ENCODE data around the gene NCOA5.
"Not testable (repeated sequence)": the region's sequence is repeated elsewhere in the genome, so short reads cannot be mapped to it uniquely, and the experiment has no call there.

NCOA5 gene

DNA sequence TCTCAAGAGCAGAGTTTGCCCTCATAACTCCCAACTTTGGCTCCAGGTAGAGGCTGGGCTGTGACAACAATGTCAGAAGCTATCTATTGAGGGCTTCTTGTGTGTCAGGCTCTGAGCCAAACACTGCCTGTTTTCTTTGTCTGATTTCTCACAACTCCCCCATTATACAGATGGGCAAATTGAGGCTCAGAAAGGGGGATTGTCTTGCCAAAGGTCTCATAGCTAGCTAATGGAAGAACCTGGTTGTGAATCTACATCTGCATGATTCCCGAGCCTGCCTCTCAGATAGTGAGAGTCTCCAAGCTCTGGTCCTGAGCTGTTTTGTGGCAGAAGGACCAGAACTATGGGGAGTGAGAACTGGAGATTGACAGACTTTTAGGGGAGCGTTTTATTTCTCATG lies 29.8 kb upstream of the NCOA5 start:
- DNase-seq, result no peak

DNA sequence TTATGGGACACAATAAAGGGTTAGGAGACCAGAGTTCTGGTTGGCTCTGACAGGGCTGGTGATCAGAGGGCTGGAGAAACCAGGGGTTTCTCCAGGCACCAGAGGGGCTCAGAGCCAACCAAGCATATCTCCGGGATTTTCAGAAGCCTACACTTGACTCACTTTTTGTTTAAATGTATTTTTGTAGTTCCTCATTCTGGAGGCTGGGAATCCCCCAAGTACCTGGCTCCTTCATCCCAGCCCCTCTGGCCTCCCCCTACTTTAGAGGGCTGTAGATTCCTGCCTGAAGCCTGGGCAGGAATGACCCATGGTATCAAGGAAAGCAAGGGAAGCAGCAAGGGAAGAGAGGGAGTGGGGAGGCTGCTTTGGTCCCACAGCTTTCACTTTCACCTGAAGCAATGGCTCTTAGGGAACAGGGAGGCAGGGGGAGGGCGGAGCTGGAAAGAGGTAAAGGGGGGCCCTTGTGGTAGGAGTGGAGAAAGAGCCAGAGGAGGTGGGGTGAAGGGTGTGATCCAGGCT lies 29.3 kb upstream of the NCOA5 start:
- no peak for DNase-seq

DNA sequence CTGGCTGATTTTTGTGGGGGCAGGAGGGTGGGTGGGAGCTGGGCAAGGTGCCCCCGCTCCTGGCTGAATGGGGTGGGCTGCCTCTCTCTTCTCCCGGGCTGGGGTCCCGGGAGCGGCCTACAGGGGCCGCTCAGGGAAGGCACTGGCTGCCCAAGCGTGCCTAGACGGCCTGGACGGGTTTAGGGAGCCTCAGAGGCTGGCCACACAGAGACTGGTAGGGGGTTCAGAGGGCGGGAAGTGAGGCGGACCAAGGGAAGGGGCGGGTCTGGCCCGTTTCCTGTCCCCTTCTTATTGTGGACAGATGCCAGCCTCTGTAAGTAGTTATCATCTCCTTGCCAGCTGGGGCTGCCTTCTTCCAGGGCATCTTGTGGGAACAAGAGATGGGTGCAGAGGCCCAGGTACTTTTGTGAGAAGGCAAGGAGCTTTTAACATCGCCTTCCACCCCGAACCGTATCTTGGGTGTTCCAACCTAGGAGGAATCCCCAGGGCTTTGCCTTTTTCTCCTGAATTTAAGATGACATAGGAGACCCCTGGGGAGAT lies 28.8 kb upstream of the NCOA5 start:
- no peak for DNase-seq

DNA sequence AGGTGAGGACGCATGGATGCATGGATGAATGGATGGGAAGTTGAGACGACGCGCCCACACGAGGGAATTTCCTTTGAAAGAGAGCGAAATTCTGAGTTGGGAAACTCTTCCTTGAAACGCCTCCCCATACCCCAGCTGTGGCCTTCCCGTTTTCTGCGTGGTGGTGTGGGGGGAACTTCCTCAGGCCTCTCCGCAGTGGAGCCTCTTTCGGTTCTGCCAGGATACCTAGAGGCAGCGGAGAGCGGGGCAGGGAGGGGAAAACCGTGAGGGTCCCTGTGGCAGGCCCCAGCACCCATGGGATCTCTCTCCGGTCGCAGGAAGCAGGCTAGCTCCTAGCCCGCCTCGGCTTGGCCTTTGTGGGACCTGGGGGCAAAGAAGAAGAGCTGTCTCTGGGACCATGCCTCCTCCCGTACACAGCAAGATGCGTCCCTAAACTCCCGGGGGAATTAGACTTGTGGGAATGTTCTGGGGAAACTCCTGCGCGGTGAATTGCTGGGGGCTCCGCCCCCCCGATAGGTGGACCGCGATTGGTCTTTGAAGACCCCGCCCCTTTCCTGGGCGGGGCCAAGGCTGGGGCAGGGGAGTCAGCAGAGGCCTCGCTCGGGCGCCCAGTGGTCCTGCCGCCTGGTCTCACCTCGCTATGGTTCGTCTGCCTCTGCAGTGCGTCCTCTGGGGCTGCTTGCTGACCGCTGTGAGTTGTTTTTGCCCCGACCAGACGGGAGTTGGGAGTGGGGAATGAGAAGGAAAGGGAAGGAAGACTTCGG lies 28.1 kb upstream of the NCOA5 start, which contains the start of gene CD40:
Gene CD40, plus strand, starts transcription at position 611 of the 764 bp plus-strand sequence. Its CDS starts 30 bp downstream, at position 641.
- no peak for DNase-seq

DNA sequence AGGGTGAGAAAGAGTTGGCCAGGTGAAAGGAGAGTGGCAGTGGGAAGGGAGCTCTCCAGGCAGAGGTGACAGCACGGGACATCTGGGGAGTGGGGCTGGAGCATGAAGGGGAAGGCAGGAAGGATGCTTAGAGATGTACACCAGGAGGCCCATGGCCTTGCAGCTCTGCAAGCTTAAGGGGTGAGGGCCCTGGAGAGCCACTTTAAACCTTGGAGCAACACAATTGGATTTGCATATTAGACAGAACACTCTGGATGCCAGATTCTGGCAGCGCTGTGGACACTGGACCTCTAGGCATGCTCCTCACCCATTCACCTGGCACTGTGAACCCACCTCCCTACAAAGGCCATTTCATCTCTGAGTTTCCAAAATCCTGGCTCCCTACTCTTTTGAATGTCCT lies 24.7 kb upstream of the NCOA5 start:
- DNase-seq, result no peak

DNA sequence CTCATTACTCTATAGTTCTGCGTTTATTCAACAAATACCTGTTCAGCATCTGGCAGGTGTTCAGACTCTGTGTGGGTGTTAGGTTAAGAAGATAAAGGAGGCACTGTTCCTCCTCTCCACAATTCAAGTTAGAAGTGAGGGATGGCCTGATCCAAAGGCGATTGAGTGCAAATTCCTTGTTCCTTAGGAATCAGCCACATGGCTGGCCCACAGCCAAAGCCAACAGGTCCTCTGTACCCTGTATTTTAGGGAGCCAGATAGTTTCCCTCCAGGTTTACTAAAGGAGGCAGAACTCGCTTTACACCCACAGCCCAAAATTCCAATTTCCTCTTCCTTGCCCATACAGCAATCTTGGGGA lies 23.3 kb upstream of the NCOA5 start:
- DNase-seq, result no peak

DNA sequence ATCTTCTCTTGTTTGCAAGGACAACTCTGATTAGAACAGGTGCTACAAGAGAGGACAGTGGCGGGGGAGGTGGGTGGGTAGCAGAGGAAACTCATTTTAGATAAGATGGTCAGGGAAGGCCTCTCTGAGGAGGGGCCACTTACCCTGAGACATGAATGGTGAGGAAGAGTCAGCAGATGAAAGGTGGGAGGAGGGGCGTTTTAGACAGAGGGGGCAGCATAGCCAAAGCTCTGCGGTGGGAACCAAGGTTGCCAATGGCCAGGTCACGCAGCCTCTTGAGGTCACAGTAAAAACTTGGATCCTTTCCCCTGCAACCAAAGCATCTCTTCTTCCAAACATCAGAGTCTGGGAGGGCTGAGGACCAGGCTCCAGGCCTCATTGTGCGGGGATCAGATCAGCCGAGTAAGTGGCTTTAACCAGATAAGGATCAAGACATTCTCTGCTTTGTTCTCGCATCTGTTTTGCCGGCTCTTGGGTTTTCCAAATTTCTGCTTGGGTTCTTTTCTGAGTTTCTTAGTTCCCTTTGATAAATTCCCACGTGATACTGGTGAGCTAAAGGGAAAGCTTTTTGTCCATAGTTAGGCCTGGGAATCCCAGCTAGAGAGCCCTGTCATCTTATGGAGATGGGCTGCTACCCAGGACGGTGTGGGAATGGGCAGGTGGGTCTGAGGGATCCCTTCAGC lies 22.8 kb upstream of the NCOA5 start:
- DNase-seq, result no peak

DNA sequence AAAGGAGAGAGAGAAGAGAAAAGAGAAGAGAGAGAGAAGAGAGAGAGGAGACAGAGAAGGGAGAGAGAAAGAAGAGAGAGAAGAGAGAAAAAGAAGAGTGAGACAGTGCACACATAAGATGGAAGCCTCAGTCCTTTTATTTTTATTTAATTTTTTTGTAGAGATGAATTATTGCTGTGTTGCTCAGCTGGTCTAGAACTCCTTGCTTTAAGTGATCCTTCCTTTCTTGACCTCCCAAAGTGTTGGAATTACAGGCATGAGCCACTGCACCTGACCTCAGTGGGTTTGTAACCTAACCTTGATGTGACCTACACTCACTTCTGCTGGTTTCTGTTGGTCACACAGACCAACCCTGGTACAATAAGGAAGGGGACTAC lies 22.1 kb upstream of the NCOA5 start:
- no peak for DNase-seq

DNA sequence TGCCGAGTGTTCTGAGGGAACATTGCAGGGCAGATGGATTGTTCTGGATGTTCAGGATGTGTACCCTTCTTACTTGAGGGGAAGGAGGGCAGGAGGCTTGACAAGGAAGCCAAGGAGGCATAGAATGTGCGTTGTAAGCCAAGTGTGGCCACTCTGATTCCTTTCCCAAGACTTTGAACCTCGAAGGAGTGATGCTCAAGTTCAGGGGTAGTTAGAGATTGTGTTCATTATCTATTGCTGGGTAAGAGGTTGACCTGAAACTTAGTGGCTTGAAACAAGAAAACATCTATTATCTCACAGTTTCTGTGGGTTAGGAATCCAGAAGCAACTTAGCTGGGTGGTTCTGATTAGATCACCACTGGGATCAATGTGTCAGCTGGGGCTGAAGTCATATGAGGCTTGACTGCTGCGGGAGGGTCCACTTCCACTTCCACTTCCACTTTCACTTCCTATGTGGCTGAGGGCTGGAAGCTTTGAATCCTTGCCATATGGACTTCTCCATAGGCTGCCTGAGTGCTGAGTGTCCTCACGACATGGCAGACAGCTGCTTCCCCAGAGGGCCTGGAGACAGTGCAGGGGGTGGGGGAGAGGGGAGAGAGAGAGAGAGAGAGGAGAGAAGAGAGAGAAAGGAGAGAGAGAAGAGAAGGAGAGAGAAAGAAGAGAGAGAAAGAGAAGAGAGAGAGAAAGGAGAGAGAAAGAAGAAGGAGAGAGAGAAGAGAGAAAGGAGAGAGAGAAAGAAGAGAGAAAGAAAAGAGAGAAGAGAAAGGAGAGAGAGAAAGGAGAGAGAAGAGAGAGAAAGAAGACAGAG lies 21.5 kb upstream of the NCOA5 start:
- no peak for DNase-seq

DNA sequence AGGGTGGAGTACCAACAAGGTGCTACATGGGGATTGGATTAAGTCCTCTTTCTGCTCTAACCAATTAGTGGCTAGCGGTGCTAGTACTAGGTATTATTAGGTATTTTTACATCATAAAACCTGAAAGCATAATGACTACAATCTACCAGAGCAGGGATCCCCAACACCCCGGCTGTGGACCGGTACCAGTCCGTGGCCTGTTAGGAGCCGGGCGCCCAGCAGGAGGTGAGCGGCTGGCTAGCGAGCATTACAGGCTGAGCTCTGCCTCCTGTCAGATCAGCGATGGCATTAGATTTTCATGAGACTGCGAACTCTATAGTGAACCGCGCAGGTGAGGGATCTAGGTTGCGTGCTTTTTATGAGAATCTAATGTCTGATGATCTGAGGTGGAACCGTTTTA lies 19.2 kb upstream of the NCOA5 start:
- no peak for DNase-seq

DNA sequence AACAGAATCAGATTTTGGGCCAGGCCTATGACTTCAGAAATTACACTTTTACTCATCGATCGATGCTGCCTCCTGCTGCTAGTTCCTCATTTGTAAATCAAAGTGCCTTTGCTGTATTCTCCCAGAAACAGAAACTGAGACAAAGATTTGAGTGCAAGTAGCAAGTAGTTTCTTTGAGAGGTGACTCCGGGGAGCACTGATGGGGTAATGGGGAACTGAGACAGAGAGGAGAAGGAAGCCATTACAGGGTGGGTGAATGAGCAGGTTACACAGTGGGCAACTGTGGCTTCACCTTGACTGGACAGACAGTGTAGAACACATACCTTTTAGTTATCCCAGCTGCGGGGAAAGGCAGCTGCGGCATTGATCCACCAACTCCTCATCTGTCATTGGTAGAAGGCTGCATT lies 18.7 kb upstream of the NCOA5 start:
- DNase-seq, result no peak

DNA sequence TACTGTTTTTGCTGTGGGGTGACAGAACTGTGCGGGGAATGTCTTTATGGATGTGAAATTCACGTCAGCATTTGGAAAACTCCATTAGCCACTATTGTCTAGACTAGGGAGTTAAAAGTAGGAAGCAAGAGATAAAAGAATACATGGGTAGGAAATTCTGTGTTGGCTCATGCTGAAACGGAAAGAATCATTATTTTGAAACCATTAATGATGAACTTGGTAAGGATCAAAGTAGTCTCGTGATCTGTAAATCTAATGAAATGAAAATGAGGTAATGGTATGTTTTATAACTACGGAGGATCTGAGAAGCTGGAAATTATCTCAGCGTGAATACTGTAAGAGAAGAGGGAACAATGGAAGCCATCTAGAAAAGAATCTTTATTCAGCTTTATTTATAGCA lies 17.3 kb upstream of the NCOA5 start:
- DNase-seq, result no peak

DNA sequence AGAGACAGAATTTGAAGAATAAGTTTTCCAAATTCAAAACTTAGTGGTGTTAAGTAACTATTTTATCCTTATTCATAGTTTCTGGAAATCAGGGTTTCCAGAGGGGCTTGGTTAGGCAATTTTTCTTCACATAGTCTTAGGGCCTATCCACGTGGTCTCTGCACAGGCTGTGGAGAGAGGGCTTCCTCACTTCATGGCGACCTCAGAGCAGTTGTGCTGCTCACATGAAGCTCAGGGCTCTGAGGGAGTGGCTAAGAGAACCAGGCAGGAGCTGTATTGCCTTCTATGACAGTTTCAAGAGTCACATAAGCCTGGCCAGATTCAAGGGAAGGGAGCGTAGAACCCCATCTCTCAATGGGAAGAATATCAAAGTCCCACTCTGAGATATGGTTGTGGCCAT lies 14.5 kb upstream of the NCOA5 start:
- no peak for DNase-seq

DNA sequence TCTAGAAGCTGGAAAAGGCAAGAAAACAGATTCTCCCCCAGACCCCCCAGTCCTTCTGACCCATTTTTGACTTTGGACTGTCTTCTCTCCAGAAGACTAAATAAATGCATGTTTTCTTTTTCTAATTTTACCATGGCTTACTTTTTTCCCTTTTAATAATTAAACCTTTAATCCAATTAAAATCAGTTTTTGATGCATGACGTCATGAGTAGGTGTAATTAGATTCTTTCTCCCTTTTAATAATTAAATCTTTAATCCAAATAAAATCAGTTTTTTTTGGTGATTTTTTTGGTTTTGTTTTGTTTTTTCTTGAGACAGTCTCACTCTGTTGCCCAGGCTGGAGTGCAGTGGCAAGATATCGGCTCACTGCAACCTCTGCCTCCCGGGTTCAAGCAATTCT lies 13.2 kb upstream of the NCOA5 start:
- DNase-seq, result no peak

DNA sequence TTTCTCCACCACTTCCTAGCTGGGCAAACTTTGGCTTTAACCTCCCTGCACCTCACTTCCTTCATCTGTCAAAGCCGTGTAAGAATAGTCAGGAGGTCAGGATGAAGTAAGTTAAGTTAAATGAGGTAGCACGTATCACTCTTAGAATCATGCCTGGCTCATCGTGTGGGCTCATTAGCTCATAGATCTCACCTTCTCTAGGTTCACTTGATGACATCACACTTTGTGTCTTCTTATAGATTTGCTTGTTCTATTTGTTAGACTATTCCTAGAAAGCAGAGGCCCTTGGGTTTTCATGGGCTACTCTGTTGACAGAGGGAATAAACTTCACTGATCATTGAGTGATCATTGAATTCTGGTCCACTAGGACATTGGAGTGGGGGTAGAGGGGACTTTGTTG lies 12.2 kb upstream of the NCOA5 start:
- no peak for DNase-seq

DNA sequence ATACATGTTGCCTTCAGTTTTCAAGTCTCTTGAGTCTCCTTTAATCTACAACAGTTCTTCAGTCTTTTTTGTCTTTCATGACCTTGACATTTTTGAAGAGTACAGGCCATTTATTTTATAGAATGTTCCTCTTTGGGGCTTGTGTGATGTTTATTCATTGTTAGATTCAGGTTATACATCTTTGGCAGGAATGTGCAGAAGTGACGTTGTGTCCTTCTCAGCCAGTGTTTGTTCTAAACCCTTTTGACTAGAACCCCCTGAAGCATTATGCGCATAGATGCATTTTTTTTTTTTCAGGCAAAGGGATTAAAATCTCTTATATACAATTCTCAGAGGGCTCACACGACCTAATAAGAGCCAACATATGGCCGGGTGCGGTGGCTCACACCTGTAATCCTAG lies 11.2 kb upstream of the NCOA5 start:
- no peak for DNase-seq

DNA sequence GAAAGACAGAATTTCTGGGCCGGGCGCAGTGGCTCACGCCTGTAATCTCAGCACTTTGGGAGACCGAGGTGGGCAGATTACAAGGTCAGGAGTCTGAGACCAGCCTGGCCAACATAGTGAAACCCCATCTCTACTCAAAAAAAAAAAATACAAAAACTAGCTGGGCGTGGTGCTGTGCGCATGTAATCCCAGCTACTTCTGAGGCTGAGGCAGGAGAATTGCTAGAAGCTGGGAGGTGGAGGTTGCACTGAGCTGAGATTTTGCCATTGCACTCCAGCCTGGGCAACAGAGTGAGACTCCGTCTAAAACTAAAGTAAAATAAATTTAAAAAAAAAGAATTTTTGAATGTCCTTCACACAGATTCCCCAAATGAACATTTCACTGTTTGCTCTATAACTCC lies 10.7 kb upstream of the NCOA5 start:
- DNase-seq, result not testable (repeated sequence)

DNA sequence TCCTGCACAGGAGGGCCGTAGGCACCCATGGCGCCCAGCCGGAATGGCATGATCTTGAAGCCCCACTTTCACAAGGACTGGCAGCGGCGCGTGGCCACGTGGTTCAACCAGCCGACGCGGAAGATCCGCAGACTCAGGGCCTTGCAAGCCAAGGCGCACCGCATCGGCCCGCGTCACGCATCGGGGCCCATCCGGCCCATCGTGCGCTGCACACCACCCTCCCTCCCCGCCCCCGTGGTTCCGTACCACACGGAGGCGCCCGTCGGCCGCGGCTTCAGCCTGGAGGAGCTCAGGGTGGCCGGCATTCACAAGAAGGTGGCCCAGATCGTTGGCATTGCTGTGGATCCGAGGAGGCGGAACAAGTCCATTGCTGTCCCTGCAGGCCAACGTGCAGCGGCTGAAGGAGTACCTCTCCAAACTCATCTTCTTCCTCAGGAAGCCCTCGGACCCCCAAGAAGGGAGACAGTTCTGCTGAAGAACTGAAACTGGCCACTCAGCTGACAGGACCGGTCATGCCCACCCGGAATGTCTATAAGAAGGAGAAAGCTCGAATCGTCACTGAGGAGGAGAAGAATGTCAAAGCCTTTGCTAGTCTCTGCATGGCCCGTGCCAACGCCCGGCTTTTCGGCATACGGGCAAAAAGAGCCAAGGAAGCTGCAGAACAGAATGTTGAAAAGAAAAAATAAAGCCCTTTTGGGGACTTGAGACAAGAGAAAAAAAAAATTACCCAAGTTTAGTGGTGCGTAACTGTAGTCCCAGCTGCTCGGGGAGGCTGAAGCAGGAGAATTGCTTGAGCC lies 9.9 kb upstream of the NCOA5 start:
- DNase-seq, result no peak

DNA sequence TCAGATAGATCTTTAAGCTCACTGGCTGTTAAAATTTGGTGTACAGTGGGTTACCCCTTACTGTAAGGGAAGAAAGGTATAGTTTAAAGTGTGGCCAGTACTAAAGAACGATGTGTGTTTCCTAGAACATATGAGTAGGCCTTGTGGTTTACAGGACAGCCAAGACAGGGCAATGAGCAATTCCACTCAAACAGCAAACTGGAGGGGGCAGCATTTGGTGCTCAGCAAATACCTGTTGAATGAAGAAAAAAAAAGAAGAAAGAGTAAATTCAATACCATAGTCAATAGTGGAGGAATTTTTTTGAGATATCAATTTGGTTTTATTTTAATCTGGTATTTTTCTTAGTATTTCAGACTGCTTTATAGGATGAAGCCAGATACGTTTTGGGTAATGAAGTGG lies 3.8 kb upstream of the NCOA5 start:
- no peak for DNase-seq

DNA sequence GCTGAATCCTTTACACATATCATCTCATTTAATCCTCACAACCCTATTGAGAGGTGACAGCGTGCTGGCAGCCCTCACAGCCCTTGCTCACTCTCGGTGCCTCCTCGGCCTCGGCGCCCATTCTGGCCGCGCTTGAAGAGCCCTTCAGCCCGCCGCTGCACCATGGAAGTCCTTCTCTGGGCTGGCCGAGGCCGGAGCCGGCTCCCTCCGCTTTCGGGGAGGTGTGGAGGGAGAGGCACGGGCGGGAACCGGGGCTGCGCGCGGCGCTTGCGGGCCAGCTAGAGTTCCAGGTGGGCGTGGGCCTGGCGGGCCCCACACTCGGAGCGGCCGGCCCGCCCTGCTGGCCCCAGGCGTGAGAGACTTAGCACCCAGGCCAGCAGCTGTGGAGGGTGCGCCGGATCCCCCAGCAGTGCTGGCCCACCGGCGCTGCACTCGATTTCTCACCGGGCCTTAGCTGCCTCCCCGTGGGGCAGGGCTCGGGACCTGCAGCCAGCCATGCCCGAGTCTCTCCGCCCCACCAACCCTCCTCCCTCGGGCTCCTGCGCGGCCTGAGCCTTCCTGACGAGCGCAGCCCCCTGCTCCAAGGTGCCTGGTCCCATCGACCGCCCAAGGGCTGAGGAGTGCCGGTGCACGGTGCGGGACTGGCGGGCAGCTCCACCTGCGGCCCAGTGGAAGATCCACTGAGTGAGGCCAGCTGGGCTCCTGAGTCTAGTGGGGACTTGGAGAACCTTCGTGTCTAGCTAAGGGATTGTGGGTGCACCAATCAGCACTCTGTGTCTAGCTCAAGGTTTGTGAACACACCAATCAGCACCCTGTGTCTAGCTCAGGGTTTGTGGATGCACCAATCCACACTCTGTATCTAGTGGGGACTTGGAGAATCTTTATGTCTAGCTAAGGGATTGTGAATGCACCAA lies 2.1 kb upstream of the NCOA5 start:
- not testable (repeated sequence) for DNase-seq

DNA sequence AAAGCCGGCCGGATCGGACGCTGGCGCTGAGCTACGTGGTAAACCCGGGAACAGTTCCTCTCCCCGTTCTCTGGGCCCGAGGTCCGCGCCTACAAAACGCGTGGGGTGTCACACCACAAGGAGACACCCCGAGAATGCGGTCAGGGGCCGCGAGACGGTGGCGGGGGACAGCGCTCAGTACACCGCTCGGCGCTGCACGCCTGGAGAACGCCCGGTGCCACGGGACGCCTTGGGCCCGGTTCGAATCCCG lies 670 bp downstream of the NCOA5 start:
- DNase-seq, result no peak
